ENCODE data around the gene MINK1.

DNA sequence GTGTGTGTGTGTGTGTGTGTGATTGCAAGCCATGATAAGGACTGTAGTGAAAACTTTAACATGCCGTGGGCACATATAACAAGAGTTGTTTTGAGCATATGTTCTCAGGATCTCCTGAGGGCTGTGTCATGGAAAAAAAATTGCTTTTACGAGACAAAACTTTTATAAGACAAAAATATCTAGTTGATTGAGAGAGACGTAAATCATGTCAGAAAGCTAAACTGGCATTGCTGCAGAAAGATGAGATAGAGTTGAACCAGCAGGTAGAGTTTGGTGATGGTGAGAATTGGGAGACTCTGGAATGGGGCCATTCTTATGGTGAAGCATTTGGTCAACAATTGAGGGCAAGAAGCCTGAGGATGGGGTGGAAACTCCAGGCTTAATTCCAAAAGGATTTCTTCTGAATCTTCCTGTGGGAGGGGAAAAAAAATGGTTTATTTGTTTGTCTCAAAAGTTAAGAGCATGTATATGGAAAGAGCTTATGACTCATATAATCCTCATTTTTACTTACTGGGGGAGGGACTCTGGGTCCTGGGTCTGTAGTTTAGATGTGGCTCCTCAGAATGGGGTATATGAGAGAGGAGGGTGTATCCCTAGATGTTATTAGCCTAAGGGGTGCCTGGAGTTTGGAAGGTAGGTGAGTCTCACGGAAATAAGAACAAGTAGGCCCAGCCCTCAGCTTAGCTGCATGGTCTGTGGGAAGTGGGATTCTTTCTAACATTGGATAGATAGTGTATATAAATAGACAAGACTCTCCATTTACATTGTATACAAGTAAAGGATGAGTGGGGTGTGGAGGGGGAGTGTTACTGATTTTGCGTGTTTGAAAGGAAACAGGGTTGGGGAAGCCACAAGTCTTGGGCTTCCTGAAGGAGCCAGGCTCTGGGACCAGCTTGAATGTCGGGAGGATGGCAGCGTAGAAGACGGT lies 7.1 kb downstream of the MINK1 start:
- TF ChIP-seq IKZF4 (CRISPR knock-in tag; IDR thresholded peaks at IDR 0.05; ENCODE audit: borderline replicate concordance, low read depth, not compliant biosample characterization): no peak
- TF ChIP-seq, protein P1, sequence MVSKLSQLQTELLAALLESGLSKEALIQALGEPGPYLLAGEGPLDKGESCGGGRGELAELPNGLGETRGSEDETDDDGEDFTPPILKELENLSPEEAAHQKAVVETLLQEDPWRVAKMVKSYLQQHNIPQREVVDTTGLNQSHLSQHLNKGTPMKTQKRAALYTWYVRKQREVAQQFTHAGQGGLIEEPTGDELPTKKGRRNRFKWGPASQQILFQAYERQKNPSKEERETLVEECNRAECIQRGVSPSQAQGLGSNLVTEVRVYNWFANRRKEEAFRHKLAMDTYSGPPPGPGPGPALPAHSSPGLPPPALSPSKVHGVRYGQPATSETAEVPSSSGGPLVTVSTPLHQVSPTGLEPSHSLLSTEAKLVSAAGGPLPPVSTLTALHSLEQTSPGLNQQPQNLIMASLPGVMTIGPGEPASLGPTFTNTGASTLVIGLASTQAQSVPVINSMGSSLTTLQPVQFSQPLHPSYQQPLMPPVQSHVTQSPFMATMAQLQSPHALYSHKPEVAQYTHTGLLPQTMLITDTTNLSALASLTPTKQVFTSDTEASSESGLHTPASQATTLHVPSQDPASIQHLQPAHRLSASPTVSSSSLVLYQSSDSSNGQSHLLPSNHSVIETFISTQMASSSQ (IDR thresholded peaks at IDR 0.05; ENCODE audit: low read depth): no peak
- TF ChIP-seq, protein P1 (CRISPR knock-in tag; IDR thresholded peaks at IDR 0.05; ENCODE audit: borderline replicate concordance): no peak
- TF ChIP-seq, protein P2, sequence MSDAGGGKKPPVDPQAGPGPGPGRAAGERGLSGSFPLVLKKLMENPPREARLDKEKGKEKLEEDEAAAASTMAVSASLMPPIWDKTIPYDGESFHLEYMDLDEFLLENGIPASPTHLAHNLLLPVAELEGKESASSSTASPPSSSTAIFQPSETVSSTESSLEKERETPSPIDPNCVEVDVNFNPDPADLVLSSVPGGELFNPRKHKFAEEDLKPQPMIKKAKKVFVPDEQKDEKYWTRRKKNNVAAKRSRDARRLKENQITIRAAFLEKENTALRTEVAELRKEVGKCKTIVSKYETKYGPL (CRISPR knock-in tag; IDR thresholded peaks at IDR 0.05): no peak
